Adrenal gland (tissue), 12 donors: ENCODE results near the gene CAMK2G. TPM values are rescaled to one million over a fixed set of nuclear protein-coding genes. Genes with fewer than 3 reads are reported as not detected.

ENCODE experiments used
- DNase-seq, 7 donors: peaks; one replicate each; pipeline ENCODE4 v3.0.0-alpha.2; 2019 to 2020
- H3K27ac ChIP-seq, 5 donors: fragments of 200-600 bp; sonication (generic) in 4 of 5; 1 replicate in 3 of 5; 2 replicates in 2 of 5; pipeline versions ENCODE4 v1.5.1 to v1.8.0; 2016 to 2020; ENCODE audit warnings: mild to moderate bottlenecking in 1 of 5
- H3K27me3 ChIP-seq: fragments of 200-600 bp; 2 replicates; pipeline ENCODE4 v1.8.0; 2021
- H3K36me3 ChIP-seq, 2 donors: fragments of 200-600 bp; replicated peaks in 1 of 2; 1 replicate in 1 of 2; 2 replicates in 1 of 2; pipeline versions ENCODE4 v1.5.1 to v1.8.0; 2018 to 2022
- H3K4me1 ChIP-seq, 2 donors: fragments of 200-600 bp; replicated peaks in 1 of 2; 1 replicate in 1 of 2; 2 replicates in 1 of 2; pipeline versions ENCODE4 v1.5.1 to v1.8.0; 2018 to 2021
- H3K4me3 ChIP-seq, 4 donors: fragments of 200-600 bp; sonication (generic) in 3 of 4; one replicate each; pipeline ENCODE4 v1.5.1; 2016 to 2018
- H3K9me3 ChIP-seq, 3 donors: fragments of 200-600 bp; sonication (generic) in 1 of 3; replicated peaks in 1 of 3; 1 replicate in 2 of 3; 2 replicates in 1 of 3; pipeline versions ENCODE4 v1.5.1 to v1.8.0; 2016 to 2021
- POLR2A ChIP-seq, 2 donors: fragments of 450-650 bp; IDR thresholded peaks; one replicate each; pipeline ENCODE4 v1.6.1; 2017; ENCODE audit warnings: antibody characterized with exemption in 2 of 2, mild to moderate bottlenecking in 2 of 2, moderate library complexity in 1 of 2
- WGBS, 4 donors: extraction: QIAGEN DNeasy Blood & Tissue Kit in 2 of 4; methylation state at CpG; one replicate each; pipeline versions ENCODE4 v1.1.5 to v1.1.7; 2013 to 2017; 5-methylcytosine and 5-hydroxymethylcytosine counted together
- intact Hi-C, 2 donors: fragments of 100-400 bp; cut with DNase I; formaldehyde crosslinking; loops; one replicate each; pipeline versions ENCODE4 v1.14.1 to v1.15.0; 2022 to 2023
- polyA plus RNA-seq, 3 donors: library from polyadenylated mRNA; stranded (reverse); fragments of 200-250 nt in 2 of 3; fragments of 350-450 nt in 1 of 3; fragmentation: Illumina TruSeq in 1 of 3; extraction: RNeasy Lipid Tissue Mini Kit (QIAGEN cat#74804) in 1 of 3; gene quantifications; one replicate each; pipeline ENCODE4 v1.2.3, GENCODE V29; 2013 to 2014
- total RNA-seq, 9 donors: library from RNA; depleted of rRNA in 4 of 9; stranded (reverse); fragments of >200 nt in 4 of 9; fragments of 120-200 nt in 1 of 9; fragmentation: NEBNext Ultra II Directional in 1 of 9; extraction: Animal tissue kit (Norgen Biotek cat#: 25700) in 1 of 9; gene quantifications; one replicate each; pipeline versions ENCODE4 v1.1.0 to v1.2.4, GENCODE V29; 2013 to 2023
- TF ChIP-seq, protein P1 (sequence below), 6 experiments: fragments of 450-650 bp in 4 of 6; fragments of 200-600 bp in 2 of 6; sonication (generic) in 1 of 6; IDR thresholded peaks; 1 replicate in 5 of 6; 2 replicates in 1 of 6; pipeline versions ENCODE4 v1.5.1 to v1.8.0; 2016 to 2021; ENCODE audit warnings: antibody characterized with exemption in 6 of 6, mild to moderate bottlenecking in 2 of 6, moderate library complexity in 1 of 6
- donor health status: healthy with polysubstance abuse.
- donor health status: Bipolar disorder and iron deficiency.
- donor health status: DM: yes; HTN: yes; CAD: no.
- donor health status: DM: no; HTN: no; CAD: no.
- donor health status: DM: no; HTN: no; CAD: no.
- donor health status: DM: yes; HTN: yes; CAD: no.

Gene CAMK2G
- total and polyA plus RNA-seq, 12 donors = 12.7 to 27.3 (median 19.7) TPM

DNA sequence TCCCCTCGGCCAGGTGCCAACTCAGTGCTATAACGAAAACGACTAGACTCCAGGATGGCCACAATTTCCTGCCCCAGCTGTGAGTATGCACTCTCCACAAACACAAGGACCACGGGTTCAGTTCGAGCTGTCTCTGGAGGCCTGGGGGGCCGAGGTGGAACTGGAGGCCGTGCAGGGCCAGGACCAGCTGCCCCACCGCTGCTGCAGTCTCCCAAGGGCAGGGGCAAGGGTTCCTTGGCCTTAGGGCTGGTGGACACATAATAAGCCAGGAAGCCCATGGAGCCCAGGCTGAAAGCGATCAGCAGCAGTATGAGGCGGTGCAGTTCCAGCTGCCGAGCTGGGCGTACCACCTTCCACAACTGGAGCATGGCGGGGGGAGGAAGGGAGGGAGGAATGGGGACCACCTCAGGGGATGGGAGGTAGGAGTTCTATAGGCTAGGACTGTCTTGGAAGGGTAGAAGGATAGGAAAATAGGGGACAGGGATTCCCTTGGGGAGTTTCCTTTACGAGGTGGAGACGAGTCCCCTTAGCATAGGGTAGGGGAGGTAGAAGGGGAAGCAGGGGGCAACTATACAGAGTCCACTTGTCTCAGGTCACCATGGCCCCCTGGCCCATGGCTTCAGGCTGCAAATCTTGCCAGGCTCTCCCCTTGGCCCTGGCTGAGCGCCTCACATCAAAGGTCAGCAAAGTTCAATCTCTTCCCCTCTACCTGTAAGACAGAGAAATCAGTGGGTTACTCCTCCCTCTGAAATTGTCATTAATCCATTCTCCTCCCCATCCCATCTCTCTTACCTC is 66.1 kb downstream of the CAMK2G start:
- TF ChIP-seq, protein P1, sequence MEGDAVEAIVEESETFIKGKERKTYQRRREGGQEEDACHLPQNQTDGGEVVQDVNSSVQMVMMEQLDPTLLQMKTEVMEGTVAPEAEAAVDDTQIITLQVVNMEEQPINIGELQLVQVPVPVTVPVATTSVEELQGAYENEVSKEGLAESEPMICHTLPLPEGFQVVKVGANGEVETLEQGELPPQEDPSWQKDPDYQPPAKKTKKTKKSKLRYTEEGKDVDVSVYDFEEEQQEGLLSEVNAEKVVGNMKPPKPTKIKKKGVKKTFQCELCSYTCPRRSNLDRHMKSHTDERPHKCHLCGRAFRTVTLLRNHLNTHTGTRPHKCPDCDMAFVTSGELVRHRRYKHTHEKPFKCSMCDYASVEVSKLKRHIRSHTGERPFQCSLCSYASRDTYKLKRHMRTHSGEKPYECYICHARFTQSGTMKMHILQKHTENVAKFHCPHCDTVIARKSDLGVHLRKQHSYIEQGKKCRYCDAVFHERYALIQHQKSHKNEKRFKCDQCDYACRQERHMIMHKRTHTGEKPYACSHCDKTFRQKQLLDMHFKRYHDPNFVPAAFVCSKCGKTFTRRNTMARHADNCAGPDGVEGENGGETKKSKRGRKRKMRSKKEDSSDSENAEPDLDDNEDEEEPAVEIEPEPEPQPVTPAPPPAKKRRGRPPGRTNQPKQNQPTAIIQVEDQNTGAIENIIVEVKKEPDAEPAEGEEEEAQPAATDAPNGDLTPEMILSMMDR (IDR thresholded peaks at IDR 0.05) = no peak
- no peak for TF ChIP-seq POLR2A (IDR thresholded peaks at IDR 0.05)
- Histone ChIP-seq H3K27ac (peak overlapping the region in 3 of 5 donors; percentile 38 to 94 (median 60)), H3K4me3 (no peak overlapping the region), H3K36me3 (peaks cover 0 to 55% of the 10 kb centered on the region in 2 donors), H3K27me3 (no peaks in the 10 kb centered on the region), H3K4me1 (peaks cover 16 to 36% of the 10 kb centered on the region in 2 donors), H3K9me3 (no peaks in the 10 kb centered on the region)
- intact Hi-C loops = no loop called here
- WGBS, 4 donors = 93 to 95% (median 93%) methylated on average over 9 to 16 of the region's 16 CpGs
- DNase-seq = peak in 2 of 7 donors; percentile 23 to 26

DNA sequence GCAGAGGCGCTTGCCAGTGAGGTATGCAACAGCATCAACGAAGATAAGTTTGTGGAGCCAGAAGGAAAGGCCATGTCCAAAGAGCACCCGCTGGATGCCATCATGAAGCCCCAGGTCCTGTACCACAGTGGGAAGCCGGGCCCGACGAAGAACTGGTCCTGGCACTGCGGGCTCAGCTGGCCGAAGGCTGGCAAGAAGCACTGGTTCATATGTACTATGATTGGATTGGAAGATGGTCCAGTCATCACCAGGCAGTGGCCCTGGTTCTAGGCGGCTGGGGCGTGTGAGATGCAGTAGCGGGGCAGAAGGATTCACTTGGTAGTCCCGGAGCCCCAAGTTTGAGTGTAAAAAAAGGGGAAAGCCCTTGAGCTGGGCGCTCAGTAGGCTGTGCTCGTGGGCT is 66.9 kb downstream of the CAMK2G start:
- H3K27me3 ChIP-seq = no peaks in the 10 kb centered on the region
- peaks cover 16 to 36% of the 10 kb centered on the region in 2 donors for H3K4me1 ChIP-seq
- no peak for TF ChIP-seq POLR2A (IDR thresholded peaks at IDR 0.05)
- TF ChIP-seq, protein P1 (IDR thresholded peaks at IDR 0.05) = no peak
- H3K27ac ChIP-seq = peak overlapping the region in 1 of 5 donors; percentile 13
- peak in 1 of 7 donors; percentile 19 for DNase-seq
- peaks cover 0 to 62% of the 10 kb centered on the region in 2 donors for H3K36me3 ChIP-seq
- no peak overlapping the region for H3K4me3 ChIP-seq
- H3K9me3 ChIP-seq = no peaks in the 10 kb centered on the region
- intact Hi-C loops = no loop called here
- 95 to 97% (median 97%) methylated on average over 14 of the region's 14 CpGs for WGBS, 4 donors

DNA sequence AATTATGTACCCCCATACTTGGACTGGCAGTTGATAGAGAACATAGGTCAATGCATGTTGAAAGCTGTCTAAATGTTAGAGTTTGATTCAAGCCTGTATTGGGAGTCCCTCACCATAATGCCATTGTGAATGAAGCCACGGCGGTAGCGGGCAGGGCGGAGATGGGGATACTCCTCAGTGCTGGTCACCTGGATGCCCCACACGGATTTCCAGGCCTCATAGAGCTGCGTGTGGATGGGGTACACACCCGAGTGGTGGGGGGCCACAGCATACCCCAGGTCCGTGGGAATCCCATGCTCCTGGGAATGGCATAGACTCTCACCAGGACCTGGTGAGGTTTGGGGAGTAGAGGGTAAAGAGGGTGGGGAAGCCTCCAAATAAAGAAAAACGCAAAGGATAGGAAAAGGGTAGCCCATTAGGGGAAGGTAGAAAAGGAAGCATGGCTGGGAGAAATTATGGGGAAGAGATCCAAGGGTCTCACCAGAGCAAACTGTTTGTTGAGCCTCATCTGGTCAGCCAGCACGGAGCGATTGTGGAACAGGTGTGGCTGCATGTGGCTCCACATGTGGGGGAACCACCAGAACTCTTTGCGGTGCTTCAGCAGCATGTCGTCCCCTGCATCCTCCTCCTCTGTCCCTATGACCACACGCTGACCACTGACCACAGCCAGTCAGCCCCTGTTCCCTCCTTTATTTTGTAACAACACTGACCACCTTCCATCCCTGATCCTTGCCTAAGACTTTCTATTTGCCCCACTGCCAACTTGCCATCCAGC is 68.0 kb downstream of the CAMK2G start:
- intact Hi-C loops = no loop called here
- no peak overlapping the region for H3K4me3 ChIP-seq
- H3K27ac ChIP-seq = no peak overlapping the region
- H3K9me3 ChIP-seq = no peaks in the 10 kb centered on the region
- H3K4me1 ChIP-seq = peaks cover 16 to 36% of the 10 kb centered on the region in 2 donors
- peaks cover 0 to 73% of the 10 kb centered on the region in 2 donors for H3K36me3 ChIP-seq
- 87 to 97% (median 91%) methylated on average over 14 of the region's 14 CpGs for WGBS, 4 donors
- peak in 1 of 7 donors; percentile 15 for DNase-seq
- no peaks in the 10 kb centered on the region for H3K27me3 ChIP-seq
- TF ChIP-seq POLR2A (IDR thresholded peaks at IDR 0.05) = no peak
- TF ChIP-seq, protein P1 (IDR thresholded peaks at IDR 0.05) = no peak

DNA sequence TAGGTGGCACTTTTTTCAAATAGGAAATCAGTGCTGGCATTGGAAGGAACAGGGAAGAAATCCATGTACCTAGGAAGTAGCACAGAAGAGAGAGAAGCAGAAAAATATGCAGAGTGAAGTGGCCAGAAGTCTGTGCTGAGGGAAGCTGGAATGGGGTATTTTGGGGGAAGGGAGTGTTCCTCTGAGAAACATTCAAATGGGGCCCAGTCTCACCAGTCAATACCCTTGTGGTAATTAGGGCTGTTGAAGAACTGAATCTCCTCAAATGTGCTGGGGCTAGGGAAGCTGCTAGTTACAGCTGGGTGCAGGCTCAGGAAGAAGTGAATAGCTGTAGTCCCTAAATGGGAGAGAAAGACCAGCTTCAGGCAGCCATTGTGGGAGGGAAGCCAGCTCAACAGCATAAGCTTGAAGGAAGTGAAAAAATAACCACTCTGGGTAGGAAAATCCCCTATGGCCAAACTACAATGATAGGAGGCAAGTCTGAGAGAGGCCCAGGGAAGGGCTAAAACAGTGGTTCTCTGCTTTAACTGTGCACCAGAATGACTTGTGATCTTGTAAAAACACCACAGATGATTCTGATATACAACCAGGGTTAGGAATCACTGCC is 70.6 kb downstream of the CAMK2G start:
- H3K4me1 ChIP-seq = peaks cover 5 to 18% of the 10 kb centered on the region in 2 donors
- DNase-seq = no peak
- no peak overlapping the region for H3K27ac ChIP-seq
- TF ChIP-seq, protein P1 (IDR thresholded peaks at IDR 0.05) = no peak
- TF ChIP-seq POLR2A (IDR thresholded peaks at IDR 0.05) = no peak
- no peaks in the 10 kb centered on the region for H3K9me3 ChIP-seq
- H3K4me3 ChIP-seq = no peak overlapping the region
- intact Hi-C loops = no loop called here
- H3K27me3 ChIP-seq = no peaks in the 10 kb centered on the region
- H3K36me3 ChIP-seq = peaks cover 0 to 99% of the 10 kb centered on the region in 2 donors
